H9 (cell line): ENCODE results near the gene ZDHHC24. TPM values are rescaled to one million over a fixed set of nuclear protein-coding genes. Genes with fewer than 3 reads are reported as not detected.
A peak's percentile ranks its signal among the peaks of the same experiment; 100 is the strongest.

Source experiments
- DNase-seq: peaks from one replicate; pipeline ENCODE4 v3.0.0-alpha.2; 2017
- H2AFZ ChIP-seq: one replicate; pipeline ENCODE4 v1.6.1; 2013; ENCODE audit warnings: mild to moderate bottlenecking, low read length, control low read depth, moderate library complexity
- H2AK5ac ChIP-seq: 2 replicates; pipeline ENCODE4 v1.6.1; 2013; ENCODE audit warnings: low read length, control low read depth, mixed read lengths; ENCODE audit not compliant: insufficient read length
- H2BK120ac ChIP-seq: one replicate; pipeline ENCODE4 v1.6.1; 2013; ENCODE audit warnings: low read depth, mild to moderate bottlenecking, low read length, control low read depth, inconsistent platforms; ENCODE audit not compliant: poor library complexity, severe bottlenecking
- H2BK12ac ChIP-seq: 2 replicates; pipeline ENCODE4 v1.6.1; 2013; ENCODE audit warnings: low read length, control low read depth, mixed read lengths, low read depth; ENCODE audit not compliant: insufficient read length
- H2BK15ac ChIP-seq: 2 replicates; pipeline ENCODE4 v1.6.1; 2013; ENCODE audit warnings: low read depth, low read length, control low read depth
- H2BK20ac ChIP-seq: one replicate; pipeline ENCODE4 v1.6.1; 2013; ENCODE audit warnings: low read depth, mild to moderate bottlenecking, low read length, control low read depth, inconsistent platforms; ENCODE audit not compliant: poor library complexity, severe bottlenecking
- H2BK5ac ChIP-seq: 2 replicates; pipeline ENCODE4 v1.6.1; 2013; ENCODE audit warnings: low read length, control low read depth, mixed read lengths; ENCODE audit not compliant: insufficient read length
- H3K14ac ChIP-seq: 2 replicates; pipeline ENCODE4 v1.6.1; 2013; ENCODE audit warnings: low read length, control low read depth; ENCODE audit not compliant: insufficient read depth
- H3K18ac ChIP-seq: 2 replicates; pipeline ENCODE4 v1.6.1; 2013; ENCODE audit warnings: low read depth, mild to moderate bottlenecking, mixed read lengths, low read length, control low read depth; ENCODE audit not compliant: insufficient read length
- H3K23ac ChIP-seq: 2 replicates; pipeline ENCODE4 v1.6.1; 2013; ENCODE audit warnings: low read length, control low read depth, mixed read lengths, low read depth; ENCODE audit not compliant: insufficient read length
- H3K23me2 ChIP-seq: 2 replicates; pipeline ENCODE4 v1.6.1; 2013; ENCODE audit warnings: low read depth, mild to moderate bottlenecking, mixed read lengths, low read length, control low read depth; ENCODE audit not compliant: insufficient read length, poor library complexity, severe bottlenecking
- H3K27ac ChIP-seq: 2 replicates; pipeline ENCODE4 v1.5.1; 2013; ENCODE audit warnings: low read length, control low read depth, mixed read lengths, low read depth; ENCODE audit not compliant: insufficient read length
- H3K27me3 ChIP-seq: 2 replicates; pipeline ENCODE4 v1.6.1; 2013; ENCODE audit warnings: low read length, control low read depth, inconsistent platforms; ENCODE audit not compliant: insufficient read depth
- H3K4ac ChIP-seq: 2 replicates; pipeline ENCODE4 v1.6.1; 2013; ENCODE audit warnings: low read depth, mild to moderate bottlenecking, control low read depth, inconsistent platforms, low read length, moderate library complexity
- H3K4me1 ChIP-seq: 2 replicates; pipeline ENCODE4 v1.6.1; 2013; ENCODE audit warnings: low read length, control low read depth, inconsistent platforms; ENCODE audit not compliant: insufficient read depth
- H3K4me2 ChIP-seq: 2 replicates; pipeline ENCODE4 v1.6.1; 2013; ENCODE audit warnings: low read length, control low read depth, mixed read lengths; ENCODE audit not compliant: insufficient read length, insufficient read depth
- H3K56ac ChIP-seq: 2 replicates; pipeline ENCODE4 v1.6.1; 2013; ENCODE audit warnings: low read depth, mild to moderate bottlenecking, mixed read lengths, low read length, control low read depth; ENCODE audit not compliant: insufficient read length
- H3K79me1 ChIP-seq: 2 replicates; pipeline ENCODE4 v1.6.1; 2013; ENCODE audit warnings: low read depth, mild to moderate bottlenecking, moderate library complexity, low read length, control low read depth, inconsistent platforms; ENCODE audit not compliant: insufficient read depth, poor library complexity, severe bottlenecking
- H3K79me2 ChIP-seq: 2 replicates; pipeline ENCODE4 v1.6.1; 2013; ENCODE audit warnings: low read length, control low read depth, inconsistent platforms; ENCODE audit not compliant: insufficient read depth
- H3K9ac ChIP-seq: 2 replicates; pipeline ENCODE4 v1.6.1; 2013; ENCODE audit warnings: low read length, control low read depth, mixed read lengths; ENCODE audit not compliant: insufficient read length; ENCODE audit errors: extremely low read depth
- H3K9me3 ChIP-seq: one replicate; pipeline ENCODE4 v1.6.1; 2013; ENCODE audit warnings: low read depth, low read length, inconsistent platforms; ENCODE audit not compliant: control insufficient read depth
- H3T11ph ChIP-seq: one replicate; pipeline ENCODE4 v1.6.1; 2013; ENCODE audit warnings: mild to moderate bottlenecking, low read length, control low read depth, inconsistent platforms
- H4K20me1 ChIP-seq: one replicate; pipeline ENCODE4 v1.6.1; 2013; ENCODE audit not compliant: control insufficient read depth, insufficient read length, insufficient read depth
- H4K5ac ChIP-seq: 2 replicates; pipeline ENCODE4 v1.6.1; 2013; ENCODE audit warnings: low read depth, mild to moderate bottlenecking, mixed read lengths, low read length, control low read depth; ENCODE audit not compliant: insufficient read length
- H4K8ac ChIP-seq: replicated peaks from 2 replicates; pipeline ENCODE4 v1.6.1; 2013; ENCODE audit warnings: low read length, control low read depth, mixed read lengths, low read depth; ENCODE audit not compliant: insufficient read length
- H4K91ac ChIP-seq: 2 replicates; pipeline ENCODE4 v1.6.1; 2013; ENCODE audit warnings: low read depth, mild to moderate bottlenecking, moderate library complexity, mixed read lengths, low read length, control low read depth; ENCODE audit not compliant: insufficient read length
- H3K27ac Mint-ChIP-seq, 3 experiments: 2 replicates in 2 of 3; 3 replicates in 1 of 3; pipeline ENCODE4 v1.8.0; 2020 to 2021; ENCODE audit warnings: mixed read lengths in 3 of 3, mild to moderate bottlenecking in 1 of 3, moderate library complexity in 1 of 3
- H3K27me3 Mint-ChIP-seq: 2 replicates; pipeline ENCODE4 v1.8.0; 2021; ENCODE audit warnings: low read depth, mild to moderate bottlenecking, moderate library complexity, mixed read lengths
- H3K36me3 Mint-ChIP-seq, 3 experiments: 2 replicates in 2 of 3; 3 replicates in 1 of 3; pipeline ENCODE4 v1.8.0; 2020 to 2021; ENCODE audit warnings: low read depth in 3 of 3, mixed read lengths in 3 of 3; ENCODE audit not compliant: insufficient read depth in 1 of 3
- H3K4me1 Mint-ChIP-seq, 2 experiments: 2 replicates each; pipeline ENCODE4 v1.8.0; 2020; ENCODE audit warnings: mixed read lengths in 2 of 2
- H3K4me3 Mint-ChIP-seq, 2 experiments: 2 replicates in 1 of 2; 3 replicates in 1 of 2; pipeline ENCODE4 v1.8.0; 2020 to 2021; ENCODE audit warnings: mild to moderate bottlenecking in 2 of 2, mixed read lengths in 2 of 2, moderate library complexity in 1 of 2
- H3K9me3 Mint-ChIP-seq, 2 experiments: 2 replicates in 1 of 2; 3 replicates in 1 of 2; pipeline ENCODE4 v1.8.0; 2020; ENCODE audit warnings: mild to moderate bottlenecking in 2 of 2, mixed read lengths in 2 of 2, moderate library complexity in 1 of 2
- WGBS: extraction: QIAGEN DNeasy Blood & Tissue Kit; methylation state at CpG from one replicate; pipeline ENCODE4 v1.1.7; 2013; ENCODE audit warnings: missing lambda C conversion rate, low lambda C conversion rate, mixed read lengths; ENCODE audit not compliant: insufficient read length; ENCODE audit errors: extremely low coverage; 5-methylcytosine and 5-hydroxymethylcytosine counted together
- long read RNA-seq: library from polyadenylated mRNA; unstranded; transcript quantifications from one replicate; pipeline ENCODE4 v2.0.0, GENCODE V29; 2020
- total RNA-seq: library from RNA; stranded (reverse); gene quantifications from 2 replicates; pipeline ENCODE4 v1.2.1, GENCODE V29; 2021
- TF ChIP-seq, protein P1 (sequence below): fragments of 200-600 bp; sonication (generic); conservative IDR thresholded peaks from 3 replicates; pipeline ENCODE4 v1.8.0; 2021; ENCODE audit warnings: antibody characterized with exemption, mild to moderate bottlenecking

The ZDHHC24 gene, protein sequence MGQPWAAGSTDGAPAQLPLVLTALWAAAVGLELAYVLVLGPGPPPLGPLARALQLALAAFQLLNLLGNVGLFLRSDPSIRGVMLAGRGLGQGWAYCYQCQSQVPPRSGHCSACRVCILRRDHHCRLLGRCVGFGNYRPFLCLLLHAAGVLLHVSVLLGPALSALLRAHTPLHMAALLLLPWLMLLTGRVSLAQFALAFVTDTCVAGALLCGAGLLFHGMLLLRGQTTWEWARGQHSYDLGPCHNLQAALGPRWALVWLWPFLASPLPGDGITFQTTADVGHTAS
- 8.1 and 8.9 TPM in 2 replicates for total RNA-seq
- long read RNA-seq, full-length matches to known transcripts: 88 of 109 reads
- long read RNA-seq, partial matches to known transcripts: 1 of 109 reads
- long read RNA-seq, other reads (novel, unspliced or antisense): 20 of 109 reads

- Histone ChIP-seq H3K27ac (no peak within 1 kb of the TSS), H3K4me2 (peak within 1 kb of the TSS; percentile 57), H4K20me1 (no peaks in the 10 kb centered on the region), H4K5ac (no peak within 1 kb of the TSS), H2BK5ac (no peak within 1 kb of the TSS), H3K18ac (peak within 1 kb of the TSS; percentile 53), H2BK20ac (no peak within 1 kb of the TSS), H3K23me2 (no peaks in the 10 kb centered on the region), H3T11ph (no peak within 1 kb of the TSS), H3K4me1 (no peaks in the 10 kb centered on the region), H4K8ac (no peak within 1 kb of the TSS), H3K23ac (no peak within 1 kb of the TSS), H3K4ac (no peak within 1 kb of the TSS), H3K79me2 (no peaks in the 10 kb centered on the region), H3K27me3 (no peaks in the 10 kb centered on the region), H2BK120ac (no peak within 1 kb of the TSS), H2BK15ac (no peak within 1 kb of the TSS), H3K14ac (peak within 1 kb of the TSS; percentile 61; the same call in 1 of the 2 replicates), H4K91ac (no peak within 1 kb of the TSS), H3K9me3 (no peaks in the 10 kb centered on the region), H3K56ac (no peak within 1 kb of the TSS), H3K9ac (peak within 1 kb of the TSS; percentile 56), H3K79me1 (no peaks in the 10 kb centered on the region), H2BK12ac (no peak within 1 kb of the TSS), H2AFZ (no peak within 1 kb of the TSS), H2AK5ac (no peak within 1 kb of the TSS)
- WGBS: no CpG with 5 or more reads among the region's 71 CpGs
- H3K27me3 Mint-ChIP-seq: no peaks in the 10 kb centered on the region; the same call in 1 of the 2 replicates
- peak within 1 kb of the TSS; percentile 50 to 90 (median 82); a peak in 4 of 7 replicates for H3K27ac Mint-ChIP-seq
- TF ChIP-seq, protein P1, sequence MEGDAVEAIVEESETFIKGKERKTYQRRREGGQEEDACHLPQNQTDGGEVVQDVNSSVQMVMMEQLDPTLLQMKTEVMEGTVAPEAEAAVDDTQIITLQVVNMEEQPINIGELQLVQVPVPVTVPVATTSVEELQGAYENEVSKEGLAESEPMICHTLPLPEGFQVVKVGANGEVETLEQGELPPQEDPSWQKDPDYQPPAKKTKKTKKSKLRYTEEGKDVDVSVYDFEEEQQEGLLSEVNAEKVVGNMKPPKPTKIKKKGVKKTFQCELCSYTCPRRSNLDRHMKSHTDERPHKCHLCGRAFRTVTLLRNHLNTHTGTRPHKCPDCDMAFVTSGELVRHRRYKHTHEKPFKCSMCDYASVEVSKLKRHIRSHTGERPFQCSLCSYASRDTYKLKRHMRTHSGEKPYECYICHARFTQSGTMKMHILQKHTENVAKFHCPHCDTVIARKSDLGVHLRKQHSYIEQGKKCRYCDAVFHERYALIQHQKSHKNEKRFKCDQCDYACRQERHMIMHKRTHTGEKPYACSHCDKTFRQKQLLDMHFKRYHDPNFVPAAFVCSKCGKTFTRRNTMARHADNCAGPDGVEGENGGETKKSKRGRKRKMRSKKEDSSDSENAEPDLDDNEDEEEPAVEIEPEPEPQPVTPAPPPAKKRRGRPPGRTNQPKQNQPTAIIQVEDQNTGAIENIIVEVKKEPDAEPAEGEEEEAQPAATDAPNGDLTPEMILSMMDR: no peak
- H3K9me3 Mint-ChIP-seq: no peaks in the 10 kb centered on the region
- peak within 1 kb of the TSS; percentile 82 to 85 for H3K4me3 Mint-ChIP-seq
- H3K4me1 Mint-ChIP-seq: peaks cover 37 to 38% of the 10 kb centered on the region in 2 experiments
- peaks cover 0 to 35% (median 27%) of the 10 kb centered on the region in 3 experiments for H3K36me3 Mint-ChIP-seq
- DNase-seq: peak; percentile 97
Observed at GRCh38 chr11:66545701-66546367, at the start of gene ZDHHC24. Gene ZDHHC24, minus strand, starts transcription at chr11:66546048. Its CDS starts 45 bp downstream, at chr11:66546003.
